NCI-H2196 treated with DMSO at 0.1 percent for 48 hours (cell line): ENCODE measurements around the gene CD320.
"Not testable (repeated sequence)": the region's sequence is repeated elsewhere in the genome, so short reads cannot be mapped to it uniquely, and the experiment has no call there.

Experiments
- DNase-seq: peaks from one replicate; lab custom pipeline; 2025; ENCODE audit not compliant: unreplicated experiment; lab: John Stamatoyannopoulos, UW

Gene CD320

GRCh38 chr19:8310342-8311055 is 2.3 kb upstream of the CD320 start:
- DNase-seq = no peak

DNA sequence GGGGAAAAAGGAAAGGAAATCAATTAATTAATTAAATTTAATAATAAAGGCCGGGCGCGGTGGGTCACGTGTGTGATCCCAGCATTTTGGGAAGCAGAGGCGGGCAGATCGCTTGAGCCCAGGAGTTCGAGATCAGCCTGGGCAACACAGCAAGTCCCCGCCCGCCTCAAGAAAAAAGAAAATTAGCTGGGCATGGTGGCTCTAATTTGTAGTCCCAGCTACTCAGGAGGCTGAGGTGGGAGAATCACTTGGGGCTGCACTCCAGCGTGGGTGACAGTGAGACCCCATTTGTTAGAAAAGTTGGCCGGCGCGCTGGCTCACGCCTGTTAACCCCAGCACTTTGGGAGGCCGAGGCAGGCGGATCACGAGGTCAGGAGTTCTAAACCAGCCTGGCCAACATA is 733 bp upstream of the CD320 start:
- no peak for DNase-seq

DNA sequence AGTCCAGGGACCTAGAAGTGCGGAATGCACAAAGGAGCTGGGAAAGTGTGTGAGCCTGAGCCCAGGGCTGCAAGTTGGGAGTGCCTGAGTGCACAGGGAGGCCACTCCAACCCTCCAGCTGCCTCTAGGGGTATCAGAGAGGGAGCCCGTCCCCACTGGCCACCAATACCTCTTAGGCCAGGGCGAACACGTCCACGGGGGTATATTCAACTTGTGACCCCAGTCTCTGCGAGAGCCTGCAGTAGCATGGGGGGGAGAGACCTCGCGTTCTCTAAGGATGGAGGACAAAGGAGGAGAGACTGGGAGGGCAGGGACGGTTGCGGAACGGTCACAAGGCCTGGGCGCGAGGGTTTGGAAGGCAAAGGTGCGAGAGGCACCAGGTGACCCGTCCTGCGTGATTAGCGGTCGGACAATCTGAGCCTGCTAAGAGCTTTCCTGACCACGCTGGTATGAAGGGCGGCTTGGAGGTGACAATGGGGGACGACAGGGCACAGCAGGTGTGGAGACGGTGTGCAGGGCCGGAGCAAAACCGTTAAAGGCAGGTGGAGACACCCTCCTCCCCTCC is 676 bp downstream of the CD320 start:
- no peak for DNase-seq

GRCh38 chr19:8306235-8307054 is 1.7 kb downstream of the CD320 start:
- DNase-seq = no peak

DNA sequence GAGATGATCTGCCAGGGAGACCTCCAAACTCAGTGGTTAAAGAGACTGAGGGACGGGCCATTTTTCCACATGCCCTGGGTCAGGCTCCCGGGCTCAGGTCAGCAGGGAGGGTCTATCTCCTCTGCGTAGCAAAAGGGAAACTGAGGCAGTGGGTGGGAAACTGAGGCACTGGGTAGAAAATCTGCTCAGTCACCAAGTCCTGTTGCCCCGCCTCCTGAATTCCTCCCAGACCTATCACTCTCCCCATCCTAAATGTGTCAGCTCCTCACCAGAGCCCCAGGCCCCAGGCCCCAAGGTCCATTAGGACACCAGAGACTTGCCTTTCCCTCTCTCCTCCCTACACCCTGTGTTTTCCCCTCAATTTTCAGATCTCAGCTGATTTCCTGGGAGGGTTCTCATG is 2.4 kb downstream of the CD320 start:
- no peak for DNase-seq

DNA sequence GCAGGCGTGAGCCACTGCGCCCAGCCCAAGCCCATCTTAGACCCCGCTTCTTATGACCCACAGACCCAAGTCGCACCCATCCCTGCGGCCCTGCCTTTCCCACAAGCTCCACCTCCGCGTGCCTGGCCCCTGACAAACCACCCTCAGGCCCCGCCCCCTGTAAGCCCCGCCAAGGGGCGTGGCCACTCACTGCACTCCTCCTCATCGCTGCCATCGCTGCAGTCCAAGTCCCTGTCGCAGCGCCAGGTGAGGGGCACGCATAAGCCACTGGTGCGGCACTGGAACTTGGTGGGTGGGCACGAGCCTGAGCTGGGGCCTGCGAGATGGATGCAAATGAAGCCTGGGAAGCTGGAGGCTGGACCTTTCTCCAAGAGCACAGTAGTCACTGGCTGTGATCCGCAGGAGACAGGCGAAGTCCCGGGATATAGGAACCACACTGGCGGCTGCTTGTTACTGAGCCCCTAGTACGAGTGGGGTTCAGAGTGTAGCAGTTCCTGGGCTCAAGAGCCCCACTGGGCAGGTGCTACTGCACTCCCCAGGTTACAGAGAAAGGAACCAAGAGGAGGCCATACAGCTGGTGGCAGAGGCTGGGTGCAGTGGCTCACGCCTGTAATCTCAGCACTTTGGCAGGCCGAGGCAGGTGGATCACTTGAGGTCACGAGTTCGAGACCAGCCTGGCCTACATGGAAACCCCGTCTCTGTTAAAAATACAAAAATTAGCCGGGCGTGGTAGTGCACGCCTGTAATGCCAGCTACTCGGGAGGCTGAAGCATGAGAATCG is 3.1 kb downstream of the CD320 start:
- no peak for DNase-seq

GRCh38 chr19:8302734-8303133 is 5.4 kb downstream of the CD320 start:
- DNase-seq = no peak

DNA sequence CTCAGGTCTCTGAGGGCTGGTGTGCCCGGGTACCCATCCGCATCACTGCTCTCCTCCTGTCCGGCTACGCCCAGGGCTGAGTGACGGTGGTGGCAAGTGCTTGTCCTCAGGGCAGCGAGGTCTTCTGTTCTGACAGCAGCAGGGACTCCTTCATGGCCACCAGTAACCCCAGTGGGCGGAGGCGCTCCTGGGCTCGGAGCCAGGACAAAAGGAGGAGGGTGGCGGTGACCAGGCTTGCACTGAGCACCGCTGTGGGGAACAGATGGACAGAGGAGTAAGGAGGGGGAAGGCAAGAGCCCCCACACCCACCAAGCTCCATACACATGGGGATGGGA is 5.8 kb downstream of the CD320 start:
- no peak for DNase-seq

DNA sequence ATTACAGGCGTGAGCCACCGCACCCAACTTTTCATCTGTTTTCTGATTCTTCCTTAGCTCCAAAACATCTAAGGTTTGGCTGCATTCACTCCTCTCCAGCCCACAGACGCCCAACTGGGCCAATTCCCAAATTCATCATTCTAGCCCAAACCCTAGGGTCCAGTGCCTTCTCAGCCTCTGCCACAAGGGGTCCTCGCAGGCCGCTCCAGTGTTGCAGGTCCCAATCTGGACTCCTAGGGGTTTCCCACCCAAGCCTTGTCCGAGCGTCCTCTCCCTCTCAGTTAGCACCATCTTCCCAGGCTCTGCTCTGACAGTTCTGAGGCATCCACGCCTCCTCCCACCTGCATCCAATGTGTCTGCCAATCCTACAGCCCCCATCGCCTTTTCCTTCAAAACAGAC is 16.8 kb downstream of the CD320 start:
- not testable (repeated sequence) for DNase-seq

DNA sequence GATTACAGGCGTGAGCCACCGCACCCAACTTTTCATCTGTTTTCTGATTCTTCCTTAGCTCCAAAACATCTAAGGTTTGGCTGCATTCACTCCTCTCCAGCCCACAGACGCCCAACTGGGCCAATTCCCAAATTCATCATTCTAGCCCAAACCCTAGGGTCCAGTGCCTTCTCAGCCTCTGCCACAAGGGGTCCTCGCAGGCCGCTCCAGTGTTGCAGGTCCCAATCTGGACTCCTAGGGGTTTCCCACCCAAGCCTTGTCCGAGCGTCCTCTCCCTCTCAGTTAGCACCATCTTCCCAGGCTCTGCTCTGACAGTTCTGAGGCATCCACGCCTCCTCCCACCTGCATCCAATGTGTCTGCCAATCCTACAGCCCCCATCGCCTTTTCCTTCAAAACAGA is 31.6 kb downstream of the CD320 start:
- DNase-seq = not testable (repeated sequence)

GRCh38 chr19:8269724-8270123 is 38.4 kb downstream of the CD320 start:
- DNase-seq = no peak

GRCh38 chr19:8265872-8266271 is 42.3 kb downstream of the CD320 start:
- no peak for DNase-seq

GRCh38 chr19:8264248-8264647 is 43.9 kb downstream of the CD320 start:
- not testable (repeated sequence) for DNase-seq

GRCh38 chr19:8262431-8262830 is 45.7 kb downstream of the CD320 start:
- DNase-seq = no peak

DNA sequence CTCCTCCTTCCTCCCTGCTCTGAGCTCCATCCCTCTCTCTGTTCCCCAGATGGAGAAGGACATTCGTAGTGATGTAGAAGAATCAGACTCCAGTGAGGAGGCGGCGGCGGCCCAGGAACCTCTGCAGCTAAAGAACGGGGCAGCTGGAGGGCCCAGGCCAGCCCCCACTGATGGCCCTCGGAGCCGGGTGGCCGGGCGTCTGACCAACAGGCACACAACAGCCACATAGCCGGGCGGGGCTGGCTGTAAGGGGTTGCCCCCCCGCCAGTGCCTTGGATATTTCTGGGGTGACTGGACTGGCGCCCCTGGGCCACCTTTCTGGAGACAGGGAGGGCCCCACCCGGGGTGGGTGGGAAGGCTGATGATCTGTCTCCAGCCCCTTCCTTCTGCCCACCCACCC is 46.3 kb downstream of the CD320 start:
- no peak for DNase-seq

- DNase-seq = no peak
Observed at GRCh38 chr19:8261347-8261746, 46.8 kb downstream of the CD320 start.

DNA sequence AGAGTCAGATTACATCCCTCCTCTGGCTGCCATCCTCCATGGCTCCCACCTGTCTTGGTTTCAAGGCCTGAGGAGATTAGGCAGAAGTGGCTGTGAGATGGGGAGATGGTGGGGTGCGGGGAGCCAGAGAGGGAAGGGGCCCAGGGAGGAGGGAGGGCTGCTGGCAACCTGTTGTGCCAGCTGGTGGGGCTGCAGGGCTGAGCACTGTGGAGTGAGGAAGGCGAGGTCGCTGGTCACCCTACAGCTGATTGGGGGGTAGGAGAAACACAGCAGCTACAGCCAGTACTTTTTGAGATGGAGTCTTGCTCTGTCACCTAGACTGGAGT is 48.3 kb downstream of the CD320 start:
- DNase-seq = no peak

DNA sequence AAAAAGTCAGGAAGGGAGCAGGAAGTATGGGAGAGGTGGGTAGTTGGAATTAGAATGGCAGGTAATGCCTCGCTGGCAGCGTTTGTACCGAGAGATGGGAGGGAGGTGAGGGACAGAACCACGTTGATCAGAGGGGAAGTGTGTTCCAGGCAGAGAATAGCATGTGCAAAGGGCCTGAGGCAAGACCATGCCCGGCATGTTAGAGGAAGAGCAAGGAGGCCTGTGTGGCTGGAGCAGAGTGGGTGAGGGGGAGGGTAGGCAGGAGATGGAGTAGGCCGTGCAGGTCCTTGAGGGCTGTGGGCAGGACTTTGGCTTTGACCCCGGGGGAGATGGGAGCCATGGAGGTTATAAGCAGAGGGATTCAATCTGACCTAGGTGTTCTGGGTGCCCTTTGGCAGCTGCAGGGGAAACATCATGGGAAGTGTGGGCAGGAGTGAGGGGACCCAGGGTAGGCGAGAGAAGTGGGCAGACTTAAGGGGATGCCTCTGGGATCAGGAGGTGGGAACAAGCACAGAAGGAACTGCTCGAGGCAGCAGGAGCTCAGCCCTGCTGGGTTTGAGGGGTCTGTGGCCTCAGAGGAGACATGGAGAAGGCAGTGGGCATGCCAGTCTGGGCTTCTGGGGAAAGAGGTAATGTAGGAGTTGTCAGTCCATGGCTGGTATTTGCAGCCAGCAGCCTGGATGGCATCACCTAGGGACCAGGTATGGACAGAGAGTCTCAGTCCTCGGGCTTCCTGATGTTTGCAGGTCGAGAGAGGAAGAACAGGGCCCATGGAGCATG is 48.8 kb downstream of the CD320 start:
- DNase-seq = no peak

GRCh38 chr19:8257052-8257443 is 51.1 kb downstream of the CD320 start:
- DNase-seq = no peak

DNA sequence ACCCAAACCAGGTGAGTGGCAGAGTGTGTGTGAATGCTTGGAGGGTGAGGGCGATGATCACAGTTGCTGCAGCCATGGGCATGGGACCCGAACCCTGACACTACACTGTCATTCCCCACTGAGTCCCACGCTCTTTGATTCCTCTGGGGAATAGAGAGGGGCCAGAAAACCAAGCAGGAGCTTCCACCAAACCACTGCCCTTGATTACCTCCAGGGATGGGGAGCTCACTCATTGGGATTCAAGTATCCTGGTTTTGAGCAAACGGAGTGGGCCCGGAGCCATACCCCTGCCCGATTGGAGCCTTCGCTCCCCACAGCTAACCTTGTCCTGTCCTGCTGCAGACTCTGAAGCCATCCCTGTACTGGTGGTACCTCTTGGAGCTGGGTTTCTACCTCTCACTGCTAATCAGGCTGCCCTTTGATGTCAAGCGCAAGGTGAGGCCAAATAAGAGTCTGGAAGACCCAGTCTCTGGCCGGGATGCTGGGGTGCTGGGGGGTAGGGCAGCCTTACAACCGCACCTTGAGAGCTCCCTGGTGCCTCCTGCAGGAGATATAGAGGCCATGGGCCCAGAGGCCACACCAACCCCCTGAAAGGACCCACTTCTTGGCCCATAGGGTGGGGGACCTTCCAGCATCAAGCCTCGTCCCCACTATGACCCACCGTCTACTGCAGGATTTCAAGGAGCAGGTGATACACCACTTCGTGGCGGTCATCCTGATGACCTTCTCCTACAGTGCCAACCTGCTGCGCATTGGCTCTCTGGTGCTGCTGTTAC is 51.7 kb downstream of the CD320 start:
- DNase-seq = no peak
